IMR-90 (cell line): Measurements from ENCODE around the gene TENM3. TPM values are rescaled to one million over a fixed set of nuclear protein-coding genes. Genes with fewer than 3 reads are reported as not detected.

ENCODE experiments used
- ATAC-seq: fragments of 200-7000 bp; cut with Tn5 transposase; 2 replicates; pipeline ENCODE4 v1.9.1; 2020; ENCODE audit warnings: low read depth, mild to moderate bottlenecking, moderate library complexity
- BruUV-seq: library from RNA; stranded (reverse); fragments of 400-500 nt; replicated peaks from 2 replicates; lab custom pipeline; 2021; lab: Mats Ljungman, UMichigan
- CTCF ChIA-PET: fragments of 300-600 bp; formaldehyde crosslinking; extraction: SDS; loops from one replicate; lab custom pipeline; 2021; ENCODE audit warnings: antibody characterized with exemption; lab: Yijun Ruan, JAX
- POLR2A ChIA-PET: fragments of 300-600 bp; sonication (Branson Sonifier 250); formaldehyde crosslinking; loops from one replicate; lab custom pipeline; 2022; ENCODE audit warnings: antibody characterized with exemption; ENCODE audit not compliant: unreplicated experiment; lab: Charles Lee
- DNase-seq: peaks from one replicate; pipeline ENCODE4 v3.0.0; 2013
- H2AFZ ChIP-seq: replicated peaks from 2 replicates; pipeline ENCODE3; 2013; ENCODE audit warnings: low read length, mild to moderate bottlenecking; ENCODE audit not compliant: poor library complexity
- H2AK5ac ChIP-seq: 2 replicates; pipeline ENCODE4 v1.6.1; 2013; ENCODE audit warnings: low read depth, low read length, inconsistent platforms
- H2AK9ac ChIP-seq: replicated peaks from 2 replicates; pipeline ENCODE3; 2013; ENCODE audit warnings: mild to moderate bottlenecking, low read depth, low read length, moderate library complexity; ENCODE audit not compliant: poor library complexity
- H2BK120ac ChIP-seq: 2 replicates; pipeline ENCODE4 v1.6.1; 2013; ENCODE audit warnings: low read depth, low read length, inconsistent platforms
- H2BK15ac ChIP-seq: 3 replicates; pipeline ENCODE4 v1.6.1; 2013; ENCODE audit warnings: low read depth, low read length, inconsistent platforms
- H2BK20ac ChIP-seq: 2 replicates; pipeline ENCODE4 v1.6.1; 2013; ENCODE audit warnings: low read depth, mild to moderate bottlenecking, inconsistent platforms, low read length, moderate library complexity
- H2BK5ac ChIP-seq: 2 replicates; pipeline ENCODE4 v1.6.1; 2013; ENCODE audit warnings: mild to moderate bottlenecking, low read depth, low read length, inconsistent platforms; ENCODE audit not compliant: poor library complexity, severe bottlenecking
- H3K14ac ChIP-seq: replicated peaks from 2 replicates; pipeline ENCODE4 v1.6.1; 2013; ENCODE audit warnings: low read depth, low read length, inconsistent platforms
- H3K18ac ChIP-seq: 2 replicates; pipeline ENCODE4 v1.6.1; 2013; ENCODE audit warnings: low read depth, low read length, control low read depth
- H3K23ac ChIP-seq: 2 replicates; pipeline ENCODE4 v1.6.1; 2013; ENCODE audit warnings: low read depth, low read length, inconsistent platforms
- H3K27ac ChIP-seq: 2 replicates; pipeline ENCODE4 v1.5.1; 2013; ENCODE audit warnings: mild to moderate bottlenecking, control low read depth, low read length; ENCODE audit not compliant: insufficient read depth
- H3K27me3 ChIP-seq: 2 replicates; pipeline ENCODE4 v1.6.1; 2013; ENCODE audit warnings: low read length; ENCODE audit not compliant: control insufficient read depth, insufficient read depth
- H3K36me3 ChIP-seq: 2 replicates; pipeline ENCODE4 v1.6.1; 2013; ENCODE audit warnings: low read length, mixed read lengths; ENCODE audit not compliant: control insufficient read depth, insufficient read depth
- H3K4ac ChIP-seq: 2 replicates; pipeline ENCODE4 v1.6.1; 2013; ENCODE audit warnings: low read depth, low read length, inconsistent platforms
- H3K4me1 ChIP-seq: 2 replicates; pipeline ENCODE4 v1.6.1; 2013; ENCODE audit warnings: low read length, mixed read lengths; ENCODE audit not compliant: control insufficient read depth, insufficient read depth
- H3K4me2 ChIP-seq: 2 replicates; pipeline ENCODE4 v1.6.1; 2013; ENCODE audit warnings: low read depth, mild to moderate bottlenecking, control low read depth, low read length, moderate library complexity
- H3K4me3 ChIP-seq: 2 replicates; pipeline ENCODE4 v1.5.1; 2013; ENCODE audit warnings: low read depth, mild to moderate bottlenecking, control low read depth, low read length, moderate library complexity; ENCODE audit not compliant: insufficient read depth
- H3K56ac ChIP-seq: 2 replicates; pipeline ENCODE4 v1.6.1; 2013; ENCODE audit warnings: low read length, inconsistent platforms; ENCODE audit not compliant: insufficient read depth; ENCODE audit errors: extremely low read depth
- H3K79me1 ChIP-seq, 2 experiments: 2 replicates each; pipeline ENCODE4 v1.6.1; 2013; ENCODE audit warnings: low read length in 2 of 2, inconsistent platforms in 1 of 2, low read depth in 1 of 2
- H3K9ac ChIP-seq: 2 replicates; pipeline ENCODE4 v1.6.1; 2013; ENCODE audit warnings: low read depth, low read length, control low read depth
- H3K9me1 ChIP-seq: 2 replicates; pipeline ENCODE4 v1.6.1; 2013; ENCODE audit warnings: low read length, inconsistent platforms; ENCODE audit not compliant: insufficient read depth
- H3K9me3 ChIP-seq: 2 replicates; pipeline ENCODE4 v1.6.1; 2013; ENCODE audit warnings: low read length; ENCODE audit not compliant: control insufficient read depth, insufficient read depth
- H4K20me1 ChIP-seq: 2 replicates; pipeline ENCODE4 v1.6.1; 2013; ENCODE audit warnings: low read length, inconsistent platforms; ENCODE audit not compliant: insufficient read depth
- H4K5ac ChIP-seq: 2 replicates; pipeline ENCODE4 v1.6.1; 2013; ENCODE audit warnings: mild to moderate bottlenecking, low read depth, low read length, control low read depth
- H4K8ac ChIP-seq, 2 experiments: 2 replicates each; pipeline ENCODE4 v1.6.1; 2013; ENCODE audit warnings: low read depth in 2 of 2, low read length in 2 of 2, control low read depth in 1 of 2, inconsistent platforms in 1 of 2
- H4K91ac ChIP-seq: 2 replicates; pipeline ENCODE4 v1.6.1; 2013; ENCODE audit warnings: low read depth, low read length, inconsistent platforms; ENCODE audit not compliant: insufficient read depth
- FOS ChIP-seq: fragments of 150-350 bp; IDR thresholded peaks from 2 replicates; pipeline ENCODE4 v1.6.1; 2016; ENCODE audit warnings: low read depth, low read length
- MXI1 ChIP-seq: IDR thresholded peaks from 2 replicates; pipeline ENCODE4 v1.6.1; 2012; ENCODE audit warnings: low read depth, mild to moderate bottlenecking, low read length, moderate library complexity, borderline replicate concordance
- POLR2A ChIP-seq: IDR thresholded peaks from 2 replicates; pipeline ENCODE4 v1.6.1; 2012; ENCODE audit warnings: mild to moderate bottlenecking, low read depth, low read length
- RAD21 ChIP-seq: IDR thresholded peaks from 2 replicates; pipeline ENCODE4 v1.6.1; 2012; ENCODE audit warnings: low read length, improper control_type of control experiment
- RCOR1 ChIP-seq: IDR thresholded peaks from 2 replicates; pipeline ENCODE4 v1.6.1; 2012; ENCODE audit warnings: mild to moderate bottlenecking, low read length, improper control_type of control experiment; ENCODE audit not compliant: insufficient replicate concordance
- SMC3 ChIP-seq: fragments of 150-350 bp; IDR thresholded peaks from 2 replicates; pipeline ENCODE4 v1.6.1; 2016; ENCODE audit warnings: low read depth, mild to moderate bottlenecking, antibody characterized with exemption, low read length, moderate library complexity
- WGBS, 2 experiments: methylation state at CpG; one replicate each; pipeline versions ENCODE4 v1.1.5 to v1.1.7; 2013; ENCODE audit warnings: missing lambda C conversion rate in 2 of 2; ENCODE audit not compliant: insufficient read length in 1 of 2; ENCODE audit errors: extremely low coverage in 2 of 2; 5-methylcytosine and 5-hydroxymethylcytosine counted together
- dilution Hi-C: fragments of 300-500 bp; cut with HindIII; formaldehyde crosslinking; loops from one replicate; pipeline ENCODE4 v1.14.3; 2018; ENCODE audit warnings: low sequenced_read_pairs; ENCODE audit not compliant: unreplicated experiment
- in situ Hi-C: fragments of 300-500 bp; cut with MboI; formaldehyde crosslinking; loops from 3 replicates; pipeline ENCODE4 v1.14.3; 2019; ENCODE audit warnings: low sequenced_read_pairs, inconsistent platforms, mixed read lengths
- intact Hi-C: fragments of 100-400 bp; cut with micrococcal nuclease; formaldehyde crosslinking; loops from 2 replicates; pipeline ENCODE4 v1.10.0; 2022
- polyA plus RNA-seq, 3 experiments: library from polyadenylated mRNA; depleted of rRNA; stranded (reverse); fragments of >200 nt; gene quantifications; 2 replicates each; pipeline ENCODE4 v1.2.3, GENCODE V29; 2012; ENCODE audit warnings: low replicate concordance in 1 of 3
- total RNA-seq: library from RNA; depleted of rRNA; stranded (reverse); fragments of >200 nt; gene quantifications from 2 replicates; pipeline ENCODE4 v1.2.3, GENCODE V29; 2012
- TF ChIP-seq, protein P1 (sequence below): conservative IDR thresholded peaks from 2 replicates; pipeline ENCODE4 v1.5.1; 2012; ENCODE audit warnings: mild to moderate bottlenecking, low read depth, low read length, improper control_type of control experiment

TENM3 gene
- total and polyA plus RNA-seq, 2 of the 4 experiments (the other 2 are of a cell fraction) = 29.9 to 173 TPM

DNA sequence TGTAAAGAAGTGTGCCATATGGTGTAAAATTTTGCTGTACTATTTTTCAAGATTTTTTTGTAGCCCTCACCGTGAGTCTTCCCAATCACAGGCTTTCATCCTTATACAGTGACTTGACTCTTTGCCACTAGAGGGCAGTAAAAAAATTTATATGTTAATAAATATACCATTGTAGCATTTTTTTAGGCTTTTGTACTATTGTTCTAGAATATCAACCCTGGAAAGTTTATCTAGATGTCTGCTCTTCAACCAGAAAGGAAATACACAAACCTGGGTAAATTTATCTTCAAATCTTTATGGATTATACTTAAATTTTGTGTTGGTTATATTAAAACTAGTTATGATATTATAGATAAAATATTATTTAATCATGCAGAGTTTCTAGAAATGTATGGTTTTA, 235.3 kb downstream of the TENM3 start:
- TF ChIP-seq FOS (no peak), SMC3 (peak; percentile 60), RCOR1 (no peak), POLR2A (no peak), MXI1 (no peak), RAD21 (peak; percentile 49)
- TF ChIP-seq, protein P1, sequence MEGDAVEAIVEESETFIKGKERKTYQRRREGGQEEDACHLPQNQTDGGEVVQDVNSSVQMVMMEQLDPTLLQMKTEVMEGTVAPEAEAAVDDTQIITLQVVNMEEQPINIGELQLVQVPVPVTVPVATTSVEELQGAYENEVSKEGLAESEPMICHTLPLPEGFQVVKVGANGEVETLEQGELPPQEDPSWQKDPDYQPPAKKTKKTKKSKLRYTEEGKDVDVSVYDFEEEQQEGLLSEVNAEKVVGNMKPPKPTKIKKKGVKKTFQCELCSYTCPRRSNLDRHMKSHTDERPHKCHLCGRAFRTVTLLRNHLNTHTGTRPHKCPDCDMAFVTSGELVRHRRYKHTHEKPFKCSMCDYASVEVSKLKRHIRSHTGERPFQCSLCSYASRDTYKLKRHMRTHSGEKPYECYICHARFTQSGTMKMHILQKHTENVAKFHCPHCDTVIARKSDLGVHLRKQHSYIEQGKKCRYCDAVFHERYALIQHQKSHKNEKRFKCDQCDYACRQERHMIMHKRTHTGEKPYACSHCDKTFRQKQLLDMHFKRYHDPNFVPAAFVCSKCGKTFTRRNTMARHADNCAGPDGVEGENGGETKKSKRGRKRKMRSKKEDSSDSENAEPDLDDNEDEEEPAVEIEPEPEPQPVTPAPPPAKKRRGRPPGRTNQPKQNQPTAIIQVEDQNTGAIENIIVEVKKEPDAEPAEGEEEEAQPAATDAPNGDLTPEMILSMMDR = peak; percentile 58
- no peak overlapping the region for H3K56ac ChIP-seq
- H2BK15ac ChIP-seq = no peak overlapping the region
- H2AK5ac ChIP-seq = no peak overlapping the region
- no peak overlapping the region for H2BK120ac ChIP-seq
- no peak overlapping the region for H2BK5ac ChIP-seq
- no peak overlapping the region for H2BK20ac ChIP-seq
- no peak overlapping the region for H3K9ac ChIP-seq
- H3K4me3 ChIP-seq = no peak overlapping the region
- H4K91ac ChIP-seq = no peak overlapping the region
- no peaks in the 10 kb centered on the region for H3K9me3 ChIP-seq
- no peak overlapping the region for H2AFZ ChIP-seq
- no TSS peak for BruUV-seq
- ChIA-PET POLR2A (no interaction called here), CTCF (no interaction called here)
- no peaks in the 10 kb centered on the region for H3K27me3 ChIP-seq
- in situ Hi-C loops (no loop called here), dilution Hi-C loops (no loop called here), intact Hi-C loops (loop anchor here (1.0 kb wide), 1 partner anchor 328 kb away; no protein-coding TSS in a partner anchor)
- no peak overlapping the region for H3K14ac ChIP-seq
- WGBS, 2 experiments = no CpG with 5 or more reads among the region's 1 CpG
- H4K20me1 ChIP-seq = no peaks in the 10 kb centered on the region
- H3K4me1 ChIP-seq = no peaks in the 10 kb centered on the region
- no peak overlapping the region for H3K23ac ChIP-seq
- H2AK9ac ChIP-seq = no peak overlapping the region
- no peak overlapping the region for H4K5ac ChIP-seq
- no peak overlapping the region for H3K18ac ChIP-seq
- H3K4ac ChIP-seq = no peak overlapping the region
- H3K27ac ChIP-seq = no peak overlapping the region
- H4K8ac ChIP-seq = no peak overlapping the region
- H3K4me2 ChIP-seq = no peak overlapping the region
- DNase-seq (peak; percentile 59), ATAC-seq (peak; percentile 78)
- H3K36me3 ChIP-seq = no peaks in the 10 kb centered on the region
- H3K79me1 ChIP-seq = peaks cover 0 to 3% of the 10 kb centered on the region in 2 experiments; a peak in 2 of 4 replicates
- 0 out of 2 replicates have a peak, but pooled peaks cover 2% of the 10 kb centered on the region for H3K9me1 ChIP-seq
